ENCODE results near the gene UST.

The UST gene

DNA sequence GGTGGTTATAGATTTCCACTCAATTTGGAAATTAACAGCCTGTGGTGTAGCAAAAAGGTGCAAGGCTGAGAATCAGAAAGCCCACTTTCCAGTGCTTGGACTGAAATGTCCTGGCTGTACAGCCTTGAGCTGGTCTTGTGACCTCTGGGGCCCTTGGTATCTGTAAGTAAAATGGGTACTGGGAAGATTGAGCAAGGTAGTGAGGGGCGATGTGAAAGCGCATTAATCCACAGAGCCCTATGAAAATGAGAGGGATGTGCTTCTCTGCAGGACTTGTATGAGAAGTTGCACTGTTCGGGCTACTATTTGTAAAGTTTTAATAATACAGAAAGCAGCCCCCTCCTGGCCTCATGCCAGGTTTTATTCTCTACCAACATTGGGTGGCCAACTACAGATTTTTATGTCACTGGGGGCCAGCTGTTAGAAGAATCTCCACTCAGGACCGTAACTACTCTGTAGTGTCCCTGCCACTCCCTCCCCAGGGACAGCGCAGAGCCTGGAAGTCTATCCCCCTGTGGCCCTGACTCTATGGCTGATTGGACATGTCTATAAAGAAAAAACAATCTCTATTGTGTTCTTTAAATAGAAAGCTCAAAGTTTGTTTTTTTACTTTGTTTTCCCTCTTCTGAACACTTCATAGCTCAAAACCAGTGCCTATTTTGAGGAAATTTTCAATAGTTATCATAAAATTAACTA is 316.0 kb downstream of the UST start:
- H3K27ac ChIP-seq (ENCODE audit: low read depth, low read length): no peak overlapping the region
- no peak overlapping the region for H2AFZ ChIP-seq (ENCODE audit: low read depth, low read length, severe bottlenecking)
- TF ChIP-seq, protein P1, sequence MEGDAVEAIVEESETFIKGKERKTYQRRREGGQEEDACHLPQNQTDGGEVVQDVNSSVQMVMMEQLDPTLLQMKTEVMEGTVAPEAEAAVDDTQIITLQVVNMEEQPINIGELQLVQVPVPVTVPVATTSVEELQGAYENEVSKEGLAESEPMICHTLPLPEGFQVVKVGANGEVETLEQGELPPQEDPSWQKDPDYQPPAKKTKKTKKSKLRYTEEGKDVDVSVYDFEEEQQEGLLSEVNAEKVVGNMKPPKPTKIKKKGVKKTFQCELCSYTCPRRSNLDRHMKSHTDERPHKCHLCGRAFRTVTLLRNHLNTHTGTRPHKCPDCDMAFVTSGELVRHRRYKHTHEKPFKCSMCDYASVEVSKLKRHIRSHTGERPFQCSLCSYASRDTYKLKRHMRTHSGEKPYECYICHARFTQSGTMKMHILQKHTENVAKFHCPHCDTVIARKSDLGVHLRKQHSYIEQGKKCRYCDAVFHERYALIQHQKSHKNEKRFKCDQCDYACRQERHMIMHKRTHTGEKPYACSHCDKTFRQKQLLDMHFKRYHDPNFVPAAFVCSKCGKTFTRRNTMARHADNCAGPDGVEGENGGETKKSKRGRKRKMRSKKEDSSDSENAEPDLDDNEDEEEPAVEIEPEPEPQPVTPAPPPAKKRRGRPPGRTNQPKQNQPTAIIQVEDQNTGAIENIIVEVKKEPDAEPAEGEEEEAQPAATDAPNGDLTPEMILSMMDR (IDR thresholded peaks at IDR 0.05; ENCODE audit: insufficient read depth, low read length, poor library complexity, severe bottlenecking): no peak
- TF ChIP-seq EZH2phosphoT487 (conservative IDR thresholded peaks at IDR 0.05; ENCODE audit: low read length): no peak
- H3K4me3 ChIP-seq (ENCODE audit: insufficient read depth, low read length, poor library complexity, severe bottlenecking): no peak overlapping the region
- no peaks in the 10 kb centered on the region for H3K36me3 ChIP-seq (ENCODE audit: low read length)
- no peaks in the 10 kb centered on the region for H3K9me3 ChIP-seq (ENCODE audit: insufficient read depth, low read length)
- no peak overlapping the region for H3K9ac ChIP-seq (ENCODE audit: low read length)
- H3F3A ChIP-seq (ENCODE audit: insufficient read depth): no peaks in the 10 kb centered on the region
- no peak overlapping the region for H3K4me2 ChIP-seq (ENCODE audit: low read depth, low read length, poor library complexity, severe bottlenecking)
- H3K27me3 ChIP-seq (ENCODE audit: low read length): no peaks in the 10 kb centered on the region
- no peaks in the 10 kb centered on the region for H3K79me2 ChIP-seq (ENCODE audit: insufficient read depth, low read length)
- H4K20me1 ChIP-seq (ENCODE audit: low read depth, low read length): no peaks in the 10 kb centered on the region
- no peaks in the 10 kb centered on the region for H3K9me2 ChIP-seq (replicated peaks; ENCODE audit: insufficient read depth, low read length)

DNA sequence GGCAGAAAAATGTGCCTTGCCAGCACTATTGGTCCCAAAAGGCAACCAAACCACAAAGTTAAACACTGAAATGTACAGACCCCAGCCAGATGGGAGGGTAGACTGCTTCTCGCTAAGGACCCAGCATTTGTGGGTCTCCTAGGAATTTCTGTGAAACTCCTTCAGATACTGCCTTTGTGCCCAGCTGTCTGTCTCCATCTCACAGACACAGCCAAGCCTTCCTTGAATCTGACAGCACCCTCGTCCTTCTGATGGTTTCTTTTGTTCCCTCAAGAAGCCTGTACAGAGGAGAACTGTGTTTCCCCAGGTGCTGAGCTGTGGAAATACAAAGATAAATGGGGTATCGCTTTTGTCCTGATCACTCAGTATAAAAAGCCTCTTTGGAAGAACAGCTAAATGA is 316.6 kb downstream of the UST start:
- no peaks in the 10 kb centered on the region for H3K36me3 ChIP-seq (ENCODE audit: low read length)
- no peak overlapping the region for H3K4me3 ChIP-seq (ENCODE audit: insufficient read depth, low read length, poor library complexity, severe bottlenecking)
- no peak overlapping the region for H3K9ac ChIP-seq (ENCODE audit: low read length)
- no peaks in the 10 kb centered on the region for H3F3A ChIP-seq (ENCODE audit: insufficient read depth)
- H2AFZ ChIP-seq (ENCODE audit: low read depth, low read length, severe bottlenecking): no peak overlapping the region
- TF ChIP-seq, protein P1 (IDR thresholded peaks at IDR 0.05; ENCODE audit: insufficient read depth, low read length, poor library complexity, severe bottlenecking): no peak
- no peak for TF ChIP-seq EZH2phosphoT487 (conservative IDR thresholded peaks at IDR 0.05; ENCODE audit: low read length)
- no peaks in the 10 kb centered on the region for H4K20me1 ChIP-seq (ENCODE audit: low read depth, low read length)
- no peaks in the 10 kb centered on the region for H3K27me3 ChIP-seq (ENCODE audit: low read length)
- no peaks in the 10 kb centered on the region for H3K79me2 ChIP-seq (ENCODE audit: insufficient read depth, low read length)
- H3K27ac ChIP-seq (ENCODE audit: low read depth, low read length): no peak overlapping the region
- H3K9me3 ChIP-seq (ENCODE audit: insufficient read depth, low read length): no peaks in the 10 kb centered on the region
- H3K4me2 ChIP-seq (ENCODE audit: low read depth, low read length, poor library complexity, severe bottlenecking): no peak overlapping the region
- no peaks in the 10 kb centered on the region for H3K9me2 ChIP-seq (replicated peaks; ENCODE audit: insufficient read depth, low read length)

DNA sequence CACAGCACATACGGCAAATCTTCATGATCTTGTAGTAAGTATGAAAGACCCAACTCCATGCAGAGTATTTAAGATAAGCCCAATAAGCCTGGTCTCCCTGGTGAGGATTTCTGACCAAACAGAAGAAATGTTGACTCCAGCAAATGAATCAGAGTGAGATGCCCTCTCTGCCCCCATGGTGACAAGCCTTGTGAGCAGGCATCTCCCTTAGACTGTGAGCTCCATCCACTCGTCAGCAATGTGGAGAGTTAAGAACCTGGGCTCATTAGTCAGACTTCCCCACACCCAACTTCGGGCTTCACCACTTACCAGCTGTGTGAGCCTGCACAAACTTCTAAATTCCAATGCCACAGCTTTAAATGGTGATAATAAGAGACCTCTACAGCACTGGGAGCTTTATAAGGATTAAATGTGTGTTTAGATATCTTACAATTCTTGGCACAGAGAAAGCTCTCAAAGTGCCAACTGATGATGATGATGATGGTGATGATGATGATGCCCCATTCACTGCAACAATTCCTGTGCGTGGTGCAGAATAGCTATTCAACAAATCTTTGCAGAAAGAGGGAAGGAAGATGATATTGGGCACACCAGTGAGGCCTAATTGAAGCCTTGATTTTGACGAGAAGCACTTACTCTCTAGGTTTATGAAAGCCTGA is 317.3 kb downstream of the UST start:
- H3K4me2 ChIP-seq (ENCODE audit: low read depth, low read length, poor library complexity, severe bottlenecking): no peak overlapping the region
- no peaks in the 10 kb centered on the region for H3K27me3 ChIP-seq (ENCODE audit: low read length)
- no peaks in the 10 kb centered on the region for H3K36me3 ChIP-seq (ENCODE audit: low read length)
- no peaks in the 10 kb centered on the region for H3K9me2 ChIP-seq (replicated peaks; ENCODE audit: insufficient read depth, low read length)
- H3F3A ChIP-seq (ENCODE audit: insufficient read depth): no peaks in the 10 kb centered on the region
- no peak overlapping the region for H2AFZ ChIP-seq (ENCODE audit: low read depth, low read length, severe bottlenecking)
- TF ChIP-seq EZH2phosphoT487 (conservative IDR thresholded peaks at IDR 0.05; ENCODE audit: low read length): no peak
- TF ChIP-seq, protein P1 (IDR thresholded peaks at IDR 0.05; ENCODE audit: insufficient read depth, low read length, poor library complexity, severe bottlenecking): no peak
- H3K4me3 ChIP-seq (ENCODE audit: insufficient read depth, low read length, poor library complexity, severe bottlenecking): no peak overlapping the region
- no peaks in the 10 kb centered on the region for H3K9me3 ChIP-seq (ENCODE audit: insufficient read depth, low read length)
- no peak overlapping the region for H3K9ac ChIP-seq (ENCODE audit: low read length)
- H3K27ac ChIP-seq (ENCODE audit: low read depth, low read length): no peak overlapping the region
- no peaks in the 10 kb centered on the region for H4K20me1 ChIP-seq (ENCODE audit: low read depth, low read length)
- no peaks in the 10 kb centered on the region for H3K79me2 ChIP-seq (ENCODE audit: insufficient read depth, low read length)

Data from SU-DHL-6 (cell line).